ENCODE data around the gene RNU7-1.

Gene RNU7-1

GRCh38 chr12:6932766-6933165 is 10.8 kb upstream of the RNU7-1 start:
- H3K9me3 ChIP-seq (ENCODE audit: insufficient read depth, low read depth, low read length): no peaks in the 10 kb centered on the region
- H3K4me1 ChIP-seq (ENCODE audit: insufficient read depth, low read length): peaks cover 12% of the 10 kb centered on the region
- no peak overlapping the region for H3K4me3 ChIP-seq (ENCODE audit: low read length)
- peaks cover 47% of the 10 kb centered on the region for H3K36me3 ChIP-seq (ENCODE audit: insufficient read depth, low read length)
- no peak overlapping the region for H3K9ac ChIP-seq (ENCODE audit: low read depth, low read length)
- H3K27me3 ChIP-seq (ENCODE audit: insufficient read depth, low read length): no peaks in the 10 kb centered on the region
- WGBS: 100% methylated on average over 1 of the region's 1 CpG
- H3K27ac ChIP-seq (ENCODE audit: low read depth, low read length): no peak overlapping the region

GRCh38 chr12:6934110-6934509 is 9.5 kb upstream of the RNU7-1 start:
- Histone ChIP-seq H3K4me1 (ENCODE audit: insufficient read depth, low read length) (peaks cover 18% of the 10 kb centered on the region), H3K36me3 (ENCODE audit: insufficient read depth, low read length) (peaks cover 55% of the 10 kb centered on the region), H3K27me3 (ENCODE audit: insufficient read depth, low read length) (no peaks in the 10 kb centered on the region), H3K4me3 (ENCODE audit: low read length) (no peak overlapping the region), H3K27ac (ENCODE audit: low read depth, low read length) (no peak overlapping the region), H3K9ac (ENCODE audit: low read depth, low read length) (no peak overlapping the region), H3K9me3 (ENCODE audit: insufficient read depth, low read depth, low read length) (no peaks in the 10 kb centered on the region)
- WGBS: 89% methylated on average over 6 of the region's 8 CpGs

- Histone ChIP-seq H3K4me3 (ENCODE audit: low read length) (no peak overlapping the region), H3K27ac (ENCODE audit: low read depth, low read length) (no peak overlapping the region), H3K4me1 (ENCODE audit: insufficient read depth, low read length) (peaks cover 6% of the 10 kb centered on the region; the same call in 1 of the 2 replicates), H3K27me3 (ENCODE audit: insufficient read depth, low read length) (no peaks in the 10 kb centered on the region), H3K9ac (ENCODE audit: low read depth, low read length) (no peak overlapping the region), H3K9me3 (ENCODE audit: insufficient read depth, low read depth, low read length) (no peaks in the 10 kb centered on the region), H3K36me3 (ENCODE audit: insufficient read depth, low read length) (peaks cover 67% of the 10 kb centered on the region)
- WGBS: 93% methylated on average over 14 of the region's 14 CpGs
Observed at GRCh38 chr12:6935371-6936193, 8.0 kb upstream of the RNU7-1 start.

- no peak overlapping the region for H3K9ac ChIP-seq (ENCODE audit: low read depth, low read length)
- H3K4me1 ChIP-seq (ENCODE audit: insufficient read depth, low read length): peaks cover 6% of the 10 kb centered on the region; the same call in 1 of the 2 replicates
- no peak overlapping the region for H3K27ac ChIP-seq (ENCODE audit: low read depth, low read length)
- H3K4me3 ChIP-seq (ENCODE audit: low read length): no peak overlapping the region
- WGBS: 95% methylated on average over 3 of the region's 3 CpGs
- no peaks in the 10 kb centered on the region for H3K27me3 ChIP-seq (ENCODE audit: insufficient read depth, low read length)
- H3K36me3 ChIP-seq (ENCODE audit: insufficient read depth, low read length): peaks cover 69% of the 10 kb centered on the region
- H3K9me3 ChIP-seq (ENCODE audit: insufficient read depth, low read depth, low read length): no peaks in the 10 kb centered on the region
Observed at GRCh38 chr12:6936194-6936635, 7.4 kb upstream of the RNU7-1 start.

- Histone ChIP-seq H3K9ac (ENCODE audit: low read depth, low read length) (peak overlapping the region; percentile 97), H3K4me1 (ENCODE audit: insufficient read depth, low read length) (peaks cover 6% of the 10 kb centered on the region; the same call in 1 of the 2 replicates), H3K36me3 (ENCODE audit: insufficient read depth, low read length) (peaks cover 73% of the 10 kb centered on the region), H3K9me3 (ENCODE audit: insufficient read depth, low read depth, low read length) (no peaks in the 10 kb centered on the region), H3K4me3 (ENCODE audit: low read length) (peak overlapping the region; percentile 69), H3K27ac (ENCODE audit: low read depth, low read length) (peak overlapping the region; percentile 98), H3K27me3 (ENCODE audit: insufficient read depth, low read length) (no peaks in the 10 kb centered on the region)
- 73% methylated on average over 36 of the region's 36 CpGs for WGBS
Observed at GRCh38 chr12:6936636-6937480, 6.8 kb upstream of the RNU7-1 start.

GRCh38 chr12:6937481-6938352 is 5.9 kb upstream of the RNU7-1 start:
- peaks cover 6% of the 10 kb centered on the region; the same call in 1 of the 2 replicates for H3K4me1 ChIP-seq (ENCODE audit: insufficient read depth, low read length)
- H3K9ac ChIP-seq (ENCODE audit: low read depth, low read length): peak overlapping the region; percentile 97
- 4% methylated on average over 80 of the region's 80 CpGs for WGBS
- no peaks in the 10 kb centered on the region for H3K27me3 ChIP-seq (ENCODE audit: insufficient read depth, low read length)
- peak overlapping the region; percentile 98 for H3K27ac ChIP-seq (ENCODE audit: low read depth, low read length)
- peaks cover 65% of the 10 kb centered on the region for H3K36me3 ChIP-seq (ENCODE audit: insufficient read depth, low read length)
- H3K9me3 ChIP-seq (ENCODE audit: insufficient read depth, low read depth, low read length): no peaks in the 10 kb centered on the region
- H3K4me3 ChIP-seq (ENCODE audit: low read length): peak overlapping the region; percentile 69

- Histone ChIP-seq H3K27ac (ENCODE audit: low read depth, low read length) (peak overlapping the region; percentile 81), H3K27me3 (ENCODE audit: insufficient read depth, low read length) (no peaks in the 10 kb centered on the region), H3K9me3 (ENCODE audit: insufficient read depth, low read depth, low read length) (no peaks in the 10 kb centered on the region), H3K4me3 (ENCODE audit: low read length) (peak overlapping the region; percentile 69), H3K36me3 (ENCODE audit: insufficient read depth, low read length) (peaks cover 59% of the 10 kb centered on the region), H3K9ac (ENCODE audit: low read depth, low read length) (peak overlapping the region; percentile 97), H3K4me1 (ENCODE audit: insufficient read depth, low read length) (peaks cover 6% of the 10 kb centered on the region; the same call in 1 of the 2 replicates)
- WGBS: 93% methylated on average over 32 of the region's 32 CpGs
Observed at GRCh38 chr12:6938353-6939190, 5.0 kb upstream of the RNU7-1 start.

- H3K36me3 ChIP-seq (ENCODE audit: insufficient read depth, low read length): peaks cover 53% of the 10 kb centered on the region
- H3K27ac ChIP-seq (ENCODE audit: low read depth, low read length): no peak overlapping the region
- no peak overlapping the region for H3K9ac ChIP-seq (ENCODE audit: low read depth, low read length)
- WGBS: 90% methylated on average over 2 of the region's 2 CpGs
- H3K27me3 ChIP-seq (ENCODE audit: insufficient read depth, low read length): no peaks in the 10 kb centered on the region
- peaks cover 6% of the 10 kb centered on the region; the same call in 1 of the 2 replicates for H3K4me1 ChIP-seq (ENCODE audit: insufficient read depth, low read length)
- no peak overlapping the region for H3K4me3 ChIP-seq (ENCODE audit: low read length)
- no peaks in the 10 kb centered on the region for H3K9me3 ChIP-seq (ENCODE audit: insufficient read depth, low read depth, low read length)
Observed at GRCh38 chr12:6939191-6939540, 4.5 kb upstream of the RNU7-1 start.

GRCh38 chr12:6941267-6941666 is 2.3 kb upstream of the RNU7-1 start:
- 97% methylated on average over 12 of the region's 12 CpGs for WGBS
- no peaks in the 10 kb centered on the region for H3K27me3 ChIP-seq (ENCODE audit: insufficient read depth, low read length)
- H3K9ac ChIP-seq (ENCODE audit: low read depth, low read length): no peak overlapping the region
- H3K27ac ChIP-seq (ENCODE audit: low read depth, low read length): no peak overlapping the region
- H3K4me1 ChIP-seq (ENCODE audit: insufficient read depth, low read length): peaks cover 18% of the 10 kb centered on the region
- no peaks in the 10 kb centered on the region for H3K9me3 ChIP-seq (ENCODE audit: insufficient read depth, low read depth, low read length)
- no peak overlapping the region for H3K4me3 ChIP-seq (ENCODE audit: low read length)
- peaks cover 32% of the 10 kb centered on the region for H3K36me3 ChIP-seq (ENCODE audit: insufficient read depth, low read length)

- no peaks in the 10 kb centered on the region for H3K27me3 ChIP-seq (ENCODE audit: insufficient read depth, low read length)
- H3K27ac ChIP-seq (ENCODE audit: low read depth, low read length): no peak overlapping the region
- H3K9me3 ChIP-seq (ENCODE audit: insufficient read depth, low read depth, low read length): no peaks in the 10 kb centered on the region
- 94% methylated on average over 4 of the region's 12 CpGs for WGBS
- peaks cover 18% of the 10 kb centered on the region for H3K4me1 ChIP-seq (ENCODE audit: insufficient read depth, low read length)
- H3K4me3 ChIP-seq (ENCODE audit: low read length): no peak overlapping the region
- peaks cover 30% of the 10 kb centered on the region for H3K36me3 ChIP-seq (ENCODE audit: insufficient read depth, low read length)
- H3K9ac ChIP-seq (ENCODE audit: low read depth, low read length): no peak overlapping the region
Observed at GRCh38 chr12:6941782-6942181, 1.8 kb upstream of the RNU7-1 start.

All from HUES64 (cell line).